Activated CD8-positive, alpha-beta memory T cell treated with anti-CD3 and anti-CD28 coated beads, Interleukin-2, amount 50 U/mL, for 24 hours (primary cell): Measurements from ENCODE around the gene SDC3.

ENCODE experiments used
- DNase-seq: peaks from one replicate; pipeline ENCODE4 v3.0.0-alpha.2; 2020; ENCODE audit errors: extremely low read depth

SDC3 gene

DNA sequence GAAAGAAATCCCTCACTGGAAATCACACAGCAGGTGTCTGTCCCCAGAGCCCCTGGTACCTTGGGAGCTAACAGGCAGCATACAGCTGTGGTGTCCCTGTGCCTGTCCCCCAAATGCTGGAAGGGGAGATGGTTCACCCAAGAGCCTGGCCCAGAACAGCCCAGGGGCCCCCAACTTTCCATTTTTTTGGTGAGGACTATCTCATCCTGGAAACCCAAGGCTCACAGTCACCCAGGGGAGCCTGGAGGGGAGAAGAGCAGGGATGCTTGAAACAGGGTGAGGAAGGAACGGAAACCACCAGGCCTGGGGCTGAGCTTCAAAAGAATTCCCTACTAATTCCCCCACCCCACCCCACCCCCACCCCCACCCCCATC, 3.6 kb downstream of the SDC3 start:
- DNase-seq: no peak

- DNase-seq: no peak
Measured at GRCh38 chr1:30904191-30904961, 4.2 kb downstream of the SDC3 start.

- DNase-seq: no peak
Measured at GRCh38 chr1:30903343-30904034, 5.1 kb downstream of the SDC3 start.

GRCh38 chr1:30902593-30903290, 5.8 kb downstream of the SDC3 start:
- no peak for DNase-seq

GRCh38 chr1:30901798-30902581, 6.6 kb downstream of the SDC3 start:
- DNase-seq: no peak

- DNase-seq: no peak
Measured at GRCh38 chr1:30900931-30901560, 7.5 kb downstream of the SDC3 start.

GRCh38 chr1:30900486-30900885, 8.1 kb downstream of the SDC3 start:
- no peak for DNase-seq

- DNase-seq: no peak
Measured at GRCh38 chr1:30899577-30900389, 8.8 kb downstream of the SDC3 start.

- DNase-seq: no peak
Measured at GRCh38 chr1:30898031-30898815, 10.3 kb downstream of the SDC3 start.

DNA sequence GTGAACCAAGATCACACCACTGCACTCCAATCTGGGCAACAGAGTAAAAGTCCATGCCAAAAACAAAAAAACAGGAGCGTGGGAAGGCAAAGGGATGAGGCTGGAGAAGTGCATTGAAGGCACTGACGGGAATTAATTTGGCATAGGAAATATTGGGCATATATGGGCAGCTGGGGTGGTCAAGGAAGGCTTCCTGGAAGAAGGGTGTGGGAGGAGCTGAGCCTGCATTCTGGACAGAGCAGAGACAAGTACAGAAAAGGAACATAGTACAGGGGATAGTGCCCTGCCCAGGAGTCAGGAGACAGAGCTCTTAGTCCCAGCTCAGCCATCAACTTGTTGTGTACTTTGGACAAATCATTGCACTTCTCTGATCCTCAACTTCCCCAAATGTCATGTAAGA, 11.7 kb downstream of the SDC3 start:
- DNase-seq: no peak

- DNase-seq: no peak
Measured at GRCh38 chr1:30895944-30896660, 12.5 kb downstream of the SDC3 start.

GRCh38 chr1:30895382-30895943, 13.1 kb downstream of the SDC3 start:
- DNase-seq: no peak

GRCh38 chr1:30894508-30894973, 14.0 kb downstream of the SDC3 start:
- DNase-seq: no peak

DNA sequence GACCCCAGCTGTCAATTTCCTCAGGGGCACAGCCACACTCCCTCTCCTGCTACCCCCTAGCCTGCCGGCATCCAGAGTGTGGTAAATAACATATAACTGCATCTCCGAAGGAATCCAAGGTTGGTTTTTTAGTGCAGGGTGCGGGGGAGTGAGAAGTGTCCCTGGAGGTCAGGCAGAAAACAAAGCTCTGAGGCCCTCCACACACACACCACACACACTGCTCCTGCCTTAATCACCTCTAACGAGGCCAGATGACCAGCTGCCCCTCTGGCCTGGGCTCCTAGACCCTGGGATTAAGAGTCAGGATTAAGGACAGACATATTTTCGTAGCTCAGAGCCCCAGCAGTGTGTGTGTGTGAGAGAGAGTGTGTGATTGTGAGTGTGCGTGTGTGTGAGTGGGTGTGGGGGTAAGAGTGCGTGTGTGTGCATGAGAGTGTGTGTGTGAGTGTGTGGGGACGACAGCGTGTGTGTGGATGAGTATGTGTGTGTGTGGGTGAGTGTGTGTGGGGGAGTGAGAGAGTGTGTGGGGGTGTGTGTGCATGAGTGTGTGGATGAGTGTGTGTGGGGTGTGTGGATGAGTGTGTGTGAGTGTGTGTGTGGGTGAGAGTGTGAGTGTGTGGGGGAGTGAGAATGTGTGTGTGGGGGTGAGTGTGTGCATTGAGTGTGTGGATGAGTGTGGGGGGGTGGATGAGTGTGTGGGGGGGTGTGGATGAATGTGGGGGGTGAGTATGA, 14.6 kb downstream of the SDC3 start:
- DNase-seq: no peak

- no peak for DNase-seq
Measured at GRCh38 chr1:30892671-30893073, 15.9 kb downstream of the SDC3 start.

DNA sequence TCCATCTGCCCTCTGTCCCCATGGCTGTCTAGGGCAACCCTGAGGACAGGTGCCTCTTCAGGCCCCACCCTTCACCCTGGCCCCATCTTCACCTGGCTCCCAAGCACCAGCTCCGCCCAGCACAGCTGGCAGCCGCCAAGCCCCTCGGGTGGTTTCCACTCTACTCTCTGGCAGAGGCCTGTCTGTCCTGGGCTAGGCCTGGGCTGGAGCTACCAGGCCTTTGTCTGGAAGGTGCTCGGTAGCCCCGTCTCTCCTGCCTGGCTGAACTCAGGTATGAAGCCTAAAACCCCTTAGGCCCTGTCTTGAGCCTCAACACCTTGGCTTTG, 17.4 kb downstream of the SDC3 start:
- DNase-seq: no peak

DNA sequence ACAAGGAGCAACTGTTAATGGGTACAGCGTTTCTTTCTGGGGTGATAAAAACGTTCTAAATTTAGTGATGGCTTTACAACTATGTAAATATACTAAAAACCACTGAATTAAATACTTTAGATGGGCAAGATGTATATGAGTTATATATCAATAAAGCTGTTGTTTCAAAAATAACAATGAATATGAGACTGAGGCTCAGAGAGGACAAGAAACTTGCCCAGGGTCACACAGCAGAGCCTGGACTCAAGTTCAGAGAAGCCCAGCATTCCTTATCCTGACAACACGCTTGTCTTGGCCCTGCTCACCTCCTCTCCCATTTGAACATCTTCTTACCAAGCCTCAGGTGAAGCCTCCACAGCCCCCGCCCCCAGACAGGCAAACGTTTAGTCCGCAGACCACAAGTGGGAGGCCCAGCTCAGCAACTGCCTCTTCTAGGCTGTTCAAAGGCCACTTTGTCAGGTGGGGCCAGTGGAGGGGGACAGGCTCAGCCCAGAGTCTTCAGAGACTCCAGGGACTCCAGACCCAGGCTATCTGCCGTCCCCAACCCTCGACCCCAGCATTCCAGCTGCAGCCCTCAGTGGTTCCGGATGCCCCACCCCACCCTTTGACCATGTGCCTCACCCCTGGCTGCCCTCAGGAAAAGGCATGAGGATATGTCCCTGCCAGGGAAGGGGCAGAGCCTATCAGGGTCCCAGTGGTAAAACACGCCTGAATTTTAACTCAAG, 17.9 kb downstream of the SDC3 start:
- no peak for DNase-seq

- DNase-seq: no peak
Measured at GRCh38 chr1:30889511-30889910, 19.0 kb downstream of the SDC3 start.
